ENCODE data around the gene SVIL. TPM values are rescaled to one million over a fixed set of nuclear protein-coding genes. Genes with fewer than 3 reads are reported as not detected.
"Not testable (repeated sequence)": the region's sequence is repeated elsewhere in the genome, so short reads cannot be mapped to it uniquely, and the experiment has no call there.

Gene SVIL
- total RNA-seq, 1 experiment from 2014 or later, result 10.8 TPM

DNA sequence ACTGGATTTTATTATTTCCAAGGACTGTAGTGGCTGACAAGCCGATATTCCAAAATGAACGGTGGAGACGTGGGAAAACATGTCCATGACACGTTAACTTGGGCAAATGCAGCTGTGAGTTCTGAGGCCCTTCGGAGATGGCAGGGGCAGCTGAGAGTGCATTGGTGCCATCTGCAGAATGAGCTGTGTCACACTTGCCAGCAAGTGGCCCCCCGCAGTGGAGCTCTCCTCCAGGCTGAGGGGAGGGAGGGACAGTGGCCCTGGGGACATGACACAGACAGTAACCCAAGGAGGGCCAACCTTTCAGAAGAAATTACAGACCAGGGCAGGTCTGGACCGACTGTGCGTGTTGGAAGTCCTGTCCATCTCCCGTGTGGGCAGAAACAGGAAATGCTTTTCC lies 139.4 kb downstream of the SVIL start:
- DNase-seq (ENCODE audit: extremely low read depth, low read depth), result no peak

DNA sequence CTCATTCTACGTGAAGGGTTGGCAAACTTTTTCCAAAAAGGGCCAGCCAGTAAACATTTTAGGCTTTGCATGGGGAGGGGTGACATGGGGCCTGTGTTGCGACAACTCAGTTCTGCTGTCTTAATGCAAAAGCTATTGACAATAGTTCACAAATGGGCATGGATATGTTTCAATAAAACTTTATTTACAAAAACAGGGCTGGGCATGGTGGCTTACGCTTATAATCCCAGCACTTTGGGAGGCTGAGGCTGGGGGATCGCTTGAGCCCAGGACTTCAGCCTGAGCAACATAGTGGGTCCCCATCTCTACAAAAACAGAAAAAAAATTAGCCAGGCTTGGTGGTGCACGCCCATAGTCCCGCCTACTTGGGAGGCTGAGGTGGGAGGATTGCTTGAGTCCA lies 141.1 kb downstream of the SVIL start:
- DNase-seq (ENCODE audit: extremely low read depth, low read depth), result no peak

DNA sequence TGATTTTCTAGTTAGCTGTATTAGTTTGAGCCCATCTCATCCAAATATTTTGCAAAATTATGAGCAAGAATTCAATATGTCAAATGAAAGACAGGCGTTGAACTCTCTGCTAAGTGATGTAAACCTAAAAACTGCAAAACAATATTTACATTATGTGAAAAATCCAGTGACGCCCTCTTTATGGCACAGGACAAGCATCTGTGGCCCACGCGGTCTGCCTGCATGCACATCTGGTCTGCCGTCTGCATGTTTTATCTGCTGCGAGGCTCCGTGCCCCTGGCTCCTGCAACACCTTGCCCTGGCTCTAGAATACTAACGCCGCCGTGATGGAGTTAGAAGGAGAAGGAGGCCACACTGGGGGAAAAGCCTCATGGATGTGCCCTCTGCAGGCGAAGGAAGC lies 142.0 kb downstream of the SVIL start:
- DNase-seq (ENCODE audit: extremely low read depth, low read depth), result no peak

DNA sequence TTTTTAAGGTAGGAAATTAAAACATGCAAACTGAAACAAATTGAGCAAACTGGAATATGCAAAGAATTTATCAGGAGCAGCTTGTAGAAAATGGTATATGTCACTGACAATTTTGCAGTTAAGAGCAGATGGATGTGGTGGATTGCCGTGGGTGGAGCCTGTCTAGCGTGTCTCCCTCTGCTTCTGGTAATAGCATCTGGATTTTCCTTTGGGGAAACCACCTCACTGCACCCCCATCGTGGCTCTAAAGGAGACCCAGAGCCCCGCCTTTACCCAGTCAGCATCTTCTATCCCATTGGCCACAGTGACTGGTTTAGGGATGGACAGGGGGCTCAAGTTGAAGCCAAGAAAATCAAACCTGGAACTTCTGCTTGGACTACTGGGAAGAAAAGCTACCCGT lies 142.9 kb downstream of the SVIL start:
- no peak for DNase-seq (ENCODE audit: extremely low read depth, low read depth)

DNA sequence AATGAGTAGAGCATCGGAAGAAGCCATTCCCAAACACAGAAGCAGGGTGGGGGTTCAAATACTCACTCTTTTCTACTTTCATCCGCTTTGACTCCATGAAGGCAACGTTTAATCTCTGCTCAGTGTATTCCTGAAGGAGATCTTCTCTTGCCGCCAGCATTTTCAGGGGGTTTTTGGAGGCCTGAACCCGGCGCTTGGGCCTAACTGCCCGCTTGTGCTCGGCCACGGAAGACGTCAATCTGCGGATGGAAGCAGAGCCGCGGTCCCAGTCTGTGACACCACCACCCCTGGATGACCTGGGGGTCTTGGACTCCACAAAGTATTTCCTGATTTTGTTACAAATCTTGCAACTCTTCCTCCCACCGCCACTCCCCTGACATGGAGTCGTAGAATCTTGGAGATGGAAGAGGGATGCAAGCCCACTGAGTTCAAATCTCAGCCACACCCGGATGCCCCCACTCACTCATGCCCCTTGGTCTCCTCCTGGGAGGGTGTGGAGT lies 143.9 kb downstream of the SVIL start:
- DNase-seq (ENCODE audit: extremely low read depth, low read depth), result not testable (repeated sequence)

GRCh38 chr10:29488471-29488870 lies 146.3 kb downstream of the SVIL start:
- not testable (repeated sequence) for DNase-seq (ENCODE audit: extremely low read depth, low read depth)

DNA sequence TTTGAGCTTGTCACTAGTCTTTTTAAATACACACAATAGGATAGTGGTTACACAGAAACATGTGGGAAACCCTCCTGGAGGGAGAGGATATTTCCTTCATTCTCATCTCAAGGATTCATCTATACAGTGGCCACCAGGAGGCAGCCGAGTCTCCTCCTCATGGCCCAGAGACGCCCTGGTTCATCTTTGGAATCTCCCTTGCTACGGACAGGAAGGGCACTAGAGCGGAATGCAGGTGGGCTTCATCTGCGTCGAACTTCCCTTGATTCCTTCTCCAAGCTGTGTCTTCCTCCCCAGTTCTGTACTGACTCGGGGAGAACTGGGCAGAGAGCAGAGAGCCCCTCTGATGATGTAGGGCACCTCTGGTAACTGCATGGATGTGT lies 146.9 kb downstream of the SVIL start:
- DNase-seq (ENCODE audit: extremely low read depth, low read depth), result not testable (repeated sequence)

GRCh38 chr10:29487032-29487883 lies 147.5 kb downstream of the SVIL start:
- not testable (repeated sequence) for DNase-seq (ENCODE audit: extremely low read depth, low read depth)

GRCh38 chr10:29486433-29486832 lies 148.3 kb downstream of the SVIL start:
- DNase-seq (ENCODE audit: extremely low read depth, low read depth), result no peak

- DNase-seq (ENCODE audit: extremely low read depth, low read depth), result not testable (repeated sequence)
Measured at GRCh38 chr10:29484677-29485076, 150.1 kb downstream of the SVIL start.

DNA sequence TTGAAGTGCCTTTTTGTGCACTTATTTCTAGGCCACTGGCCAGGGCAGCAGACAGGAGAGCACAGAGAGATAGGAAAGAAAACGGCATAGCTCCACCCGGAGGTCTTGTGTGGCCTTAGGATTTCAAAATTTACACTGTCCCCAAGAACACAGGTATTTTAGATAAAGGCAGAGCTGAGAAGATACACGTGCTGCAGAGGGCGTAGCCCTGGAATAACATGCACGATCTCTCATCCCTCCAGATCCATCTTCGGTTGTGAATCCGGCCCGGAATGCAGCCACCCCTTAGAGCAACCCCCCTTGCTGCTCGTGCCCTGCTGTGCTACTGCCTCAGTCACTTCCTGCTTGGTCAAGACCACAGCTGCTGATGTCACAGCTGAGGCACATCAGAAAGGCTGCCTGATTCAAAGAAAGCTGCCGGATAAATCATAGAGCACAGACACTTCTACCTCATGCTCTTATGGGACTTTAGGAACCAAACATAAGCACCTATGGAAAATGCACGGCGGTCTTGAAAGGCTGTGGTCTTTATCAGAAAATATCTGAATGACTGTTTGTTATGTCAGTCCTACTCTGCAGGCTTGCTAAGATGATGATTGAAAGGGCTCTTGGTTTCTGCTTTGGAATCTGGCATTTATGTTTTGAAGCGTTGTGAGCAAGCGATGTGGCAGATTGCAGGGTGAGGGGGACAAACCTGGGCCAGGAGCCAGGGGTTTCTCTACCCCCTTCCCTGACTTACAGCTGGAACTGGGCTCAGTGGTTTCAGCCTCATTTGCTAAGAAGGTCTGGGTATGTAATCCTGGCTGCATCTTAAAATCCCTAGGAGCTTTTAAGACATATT lies 152.0 kb downstream of the SVIL start:
- no peak for DNase-seq (ENCODE audit: extremely low read depth, low read depth)

GRCh38 chr10:29481906-29482440 lies 152.8 kb downstream of the SVIL start:
- DNase-seq (ENCODE audit: extremely low read depth, low read depth), result no peak

GRCh38 chr10:29479981-29480954 lies 154.5 kb downstream of the SVIL start:
- DNase-seq (ENCODE audit: extremely low read depth, low read depth), result no peak

DNA sequence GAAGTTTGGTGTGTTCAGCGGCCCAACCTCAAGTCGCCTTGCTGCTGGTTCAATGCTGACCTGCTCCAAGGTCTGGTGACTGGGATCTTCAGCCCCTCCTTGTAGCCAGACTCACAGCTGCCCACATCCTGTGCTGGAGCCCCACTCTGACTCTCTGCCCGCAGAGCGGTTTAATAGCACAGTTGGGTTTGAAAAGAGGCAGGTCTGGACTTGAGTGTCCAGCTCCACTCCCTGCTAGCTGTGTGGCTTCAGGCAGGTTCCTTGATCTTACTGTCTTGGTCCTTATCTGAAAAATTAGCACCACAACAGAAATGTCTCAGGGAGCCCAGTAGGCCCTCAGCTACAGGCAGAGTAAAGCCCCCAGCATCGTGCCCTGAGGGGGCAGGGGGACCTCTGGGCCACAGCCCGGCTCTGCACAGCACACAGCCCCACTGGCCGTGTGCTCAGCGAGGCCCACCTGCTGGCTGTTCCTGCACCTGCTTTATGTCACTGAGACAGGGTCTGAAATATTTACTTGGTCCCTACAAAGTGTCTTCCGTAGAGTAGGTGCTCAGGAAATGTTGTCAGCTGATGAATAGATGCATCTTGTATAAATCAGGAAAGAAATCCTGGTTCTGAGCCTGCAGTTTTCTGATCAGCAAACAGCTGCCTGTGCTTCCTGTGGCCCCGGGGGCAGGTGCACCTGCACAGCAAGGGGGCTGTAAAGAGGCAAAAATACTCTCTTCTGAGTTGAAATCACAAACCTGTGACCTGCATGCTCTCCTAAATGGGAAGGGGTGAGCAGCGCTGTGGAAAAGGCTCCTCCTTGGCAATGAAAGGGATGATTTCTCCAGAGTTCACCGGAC lies 155.5 kb downstream of the SVIL start:
- no peak for DNase-seq (ENCODE audit: extremely low read depth, low read depth)

DNA sequence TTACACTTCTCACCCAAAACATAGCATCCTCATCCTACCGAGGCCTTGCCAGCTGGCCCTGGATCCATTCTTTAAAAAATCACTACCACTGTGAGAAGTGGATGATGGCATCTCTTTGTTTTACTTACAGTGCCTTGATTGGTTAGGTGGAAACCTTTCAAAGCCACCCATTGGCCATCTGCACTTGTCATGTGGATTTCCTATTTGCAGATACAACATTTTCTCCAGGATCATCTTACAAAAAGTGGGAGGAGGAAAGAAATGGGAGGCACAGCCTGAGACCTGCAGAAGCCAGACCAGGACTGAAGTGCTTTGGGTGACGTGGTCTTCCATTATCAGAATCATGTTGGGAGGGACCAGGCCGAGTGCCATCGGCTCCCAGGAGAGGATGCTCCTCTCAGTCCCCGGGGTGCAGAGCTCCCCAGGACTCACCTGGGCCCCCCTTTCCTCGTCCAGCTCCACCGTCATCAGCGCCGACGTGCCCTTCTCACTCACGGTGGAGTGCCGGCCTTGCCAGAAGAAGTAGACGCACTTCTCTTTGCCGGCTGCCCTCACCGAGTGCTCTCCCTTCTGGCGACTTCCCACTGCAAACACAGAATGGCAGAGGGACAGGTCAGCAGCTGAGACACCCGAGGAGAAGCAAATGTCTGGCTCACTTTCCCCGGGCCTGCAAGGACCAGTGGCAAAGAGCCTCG lies 161.2 kb downstream of the SVIL start:
- DNase-seq (ENCODE audit: extremely low read depth, low read depth), result no peak

- DNase-seq (ENCODE audit: extremely low read depth, low read depth), result no peak
Measured at GRCh38 chr10:29473087-29473356, 161.7 kb downstream of the SVIL start.

GRCh38 chr10:29472301-29473086 lies 162.3 kb downstream of the SVIL start:
- DNase-seq (ENCODE audit: extremely low read depth, low read depth), result no peak

DNA sequence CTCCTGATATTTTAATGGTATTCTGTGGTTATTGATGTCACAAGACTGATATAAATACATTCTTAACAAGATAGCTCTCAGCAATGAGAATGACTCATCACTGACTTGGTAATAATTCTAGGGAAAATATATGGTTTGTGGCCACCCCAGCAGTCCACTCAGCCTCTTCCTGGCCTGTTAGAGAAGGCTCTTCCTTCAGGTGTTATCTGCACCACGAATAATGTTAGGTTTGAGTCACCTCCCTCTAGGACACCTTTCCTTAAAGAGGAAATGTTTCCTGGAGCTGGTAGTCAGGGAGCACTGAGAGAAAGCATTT lies 163.3 kb downstream of the SVIL start:
- DNase-seq (ENCODE audit: extremely low read depth, low read depth), result no peak

All from NCI-H460 (cell line).